Activated CD4-positive, alpha-beta T cell treated with anti-CD3 and anti-CD28 coated beads for 36 hours (primary cell): Measurements from ENCODE around the gene CUTA. TPM values are rescaled to one million over a fixed set of nuclear protein-coding genes. Genes with fewer than 3 reads are reported as not detected.

Experiments
- ATAC-seq: fragments of 200-7000 bp; cut with Tn5 transposase; one replicate; pipeline ENCODE4 v1.10.0; 2021; ENCODE audit warnings: mild to moderate bottlenecking, moderate library complexity
- CTCF ChIA-PET: fragments of 350-600 bp; sonication (Branson Sonifier 250); formaldehyde crosslinking; loops from one replicate; lab custom pipeline; 2021; ENCODE audit warnings: antibody characterized with exemption; lab: Charles Lee
- POLR2A ChIA-PET: fragments of 350-600 bp; sonication (Branson Sonifier 250); formaldehyde crosslinking; loops from one replicate; lab custom pipeline; 2021; ENCODE audit warnings: antibody characterized with exemption, inconsistent platforms; lab: Charles Lee
- DNase-seq: peaks from one replicate; pipeline ENCODE4 v3.0.0-alpha.2; 2020
- H3K27ac Mint-ChIP-seq: one replicate; pipeline ENCODE4 v1.8.0; 2021; ENCODE audit warnings: mixed read lengths
- H3K27me3 Mint-ChIP-seq: one replicate; pipeline ENCODE4 v1.8.0; 2021; ENCODE audit warnings: mixed read lengths
- H3K36me3 Mint-ChIP-seq: one replicate; pipeline ENCODE4 v1.8.0; 2021; ENCODE audit warnings: low read depth, mixed read lengths
- H3K4me1 Mint-ChIP-seq: one replicate; pipeline ENCODE4 v1.8.0; 2021; ENCODE audit warnings: mixed read lengths
- H3K4me3 Mint-ChIP-seq: one replicate; pipeline ENCODE4 v1.8.0; 2021; ENCODE audit warnings: mild to moderate bottlenecking, moderate library complexity, mixed read lengths
- H3K9me3 Mint-ChIP-seq: one replicate; pipeline ENCODE4 v1.8.0; 2021; ENCODE audit warnings: low read depth, mixed read lengths
- intact Hi-C, 2 experiments: fragments of 100-400 bp; cut with DNase I in 1 of 2; cut with micrococcal nuclease in 1 of 2; formaldehyde crosslinking; loops; one replicate each; pipeline versions ENCODE4 v1.14.2 to v1.15.1; 2022 to 2024; cut with DNase I, micrococcal nuclease
- total RNA-seq, 2 experiments: library from RNA; stranded (reverse); gene quantifications; one replicate each; pipeline ENCODE4 v1.2.3, GENCODE V29; 2021

The CUTA gene
- total RNA-seq, 2 experiments from 2014 or later, result 154 to 188 TPM

GRCh38 chr6:33428966-33429749 lies 11.3 kb upstream of the CUTA start:
- ChIA-PET POLR2A (interaction anchor here (0.5 to 0.8 kb wide), 3 partner anchors 11 to 141 kb away, joined by 3 to 5 read pairs (median 3); partner anchors contain the start of gene CUTA), CTCF (interaction anchor here (0.7 to 1.4 kb wide), 11 partner anchors 11 to 792 kb away, joined by 3 to 5 read pairs (median 3); partner anchors contain the start of genes CUTA, ITPR3 and RGL2)
- no peak for DNase-seq
- Mint-ChIP-seq H3K36me3 (peaks cover 20% of the 10 kb centered on the region), H3K4me1 (peaks cover 71% of the 10 kb centered on the region), H3K27ac (peak overlapping the region; percentile 85), H3K27me3 (no peaks in the 10 kb centered on the region), H3K4me3 (peak overlapping the region; percentile 84), H3K9me3 (no peaks in the 10 kb centered on the region)
- intact Hi-C loops, result loop anchor here in 1 of 2 experiments (5.0 kb wide), 1 partner anchor 193 kb away; the partner anchor contains the start of gene ITPR3
- no peak for ATAC-seq

GRCh38 chr6:33428224-33428965 lies 10.5 kb upstream of the CUTA start:
- Mint-ChIP-seq H3K9me3 (no peaks in the 10 kb centered on the region), H3K27me3 (no peaks in the 10 kb centered on the region), H3K27ac (peak overlapping the region; percentile 85), H3K4me1 (peaks cover 74% of the 10 kb centered on the region), H3K4me3 (peak overlapping the region; percentile 84), H3K36me3 (peaks cover 19% of the 10 kb centered on the region)
- ChIA-PET POLR2A (interaction anchor here (0.5 to 0.8 kb wide), 2 partner anchors 10 to 86 kb away, joined by 3 to 5 read pairs; partner anchors contain the start of gene CUTA), CTCF (interaction anchor here (0.7 to 1.4 kb wide), 9 partner anchors 10 to 193 kb away, joined by 3 to 5 read pairs (median 3); partner anchors contain the start of genes CUTA, ITPR3 and RGL2)
- no peak for ATAC-seq
- intact Hi-C loops, result loop anchor here in 1 of 2 experiments (5.0 kb wide), 1 partner anchor 194 kb away; the partner anchor contains the start of gene ITPR3
- peak; percentile 63 for DNase-seq

GRCh38 chr6:33427585-33428223 lies 9.8 kb upstream of the CUTA start:
- H3K9me3 Mint-ChIP-seq, result no peaks in the 10 kb centered on the region
- ChIA-PET POLR2A (no interaction called here), CTCF (no interaction called here)
- ATAC-seq (no peak), DNase-seq (peak; percentile 78)
- peaks cover 15% of the 10 kb centered on the region for H3K36me3 Mint-ChIP-seq
- intact Hi-C loops, result loop anchor here (2.0 to 5.0 kb wide), 4 partner anchors 17 to 195 kb away; partner anchors contain the start of genes ITPR3 (in 1 of the 2), KIFC1 (in 1 of the 2) and PHF1 (in 1 of the 2)
- peak overlapping the region; percentile 90 for H3K27ac Mint-ChIP-seq
- H3K4me1 Mint-ChIP-seq, result peaks cover 70% of the 10 kb centered on the region
- no peaks in the 10 kb centered on the region for H3K27me3 Mint-ChIP-seq
- H3K4me3 Mint-ChIP-seq, result peak overlapping the region; percentile 88

- Mint-ChIP-seq H3K4me3 (peak overlapping the region; percentile 88), H3K36me3 (peaks cover 14% of the 10 kb centered on the region), H3K27me3 (no peaks in the 10 kb centered on the region), H3K9me3 (no peaks in the 10 kb centered on the region), H3K4me1 (peaks cover 63% of the 10 kb centered on the region), H3K27ac (peak overlapping the region; percentile 90)
- POLR2A ChIA-PET, result interaction anchor here (1.5 kb wide), 1 partner anchor 150 kb away, joined by 6 read pairs; the partner anchor contains the start of gene B3GALT4
- peak; percentile 43 for DNase-seq
- CTCF ChIA-PET, result interaction anchor here (0.6 to 1.6 kb wide), 4 partner anchors 13 to 114 kb away, joined by 3 to 11 read pairs (median 4); no protein-coding TSS in a partner anchor
- peak; percentile 20 for ATAC-seq
- intact Hi-C loops, result loop anchor here (1.0 to 5.0 kb wide), 7 partner anchors 9 to 195 kb away; partner anchors contain the start of genes CUTA (in 2 of the 2), KIFC1 (in 2 of the 2), ITPR3 (in 1 of the 2) and PHF1 (in 1 of the 2)
Measured at GRCh38 chr6:33426590-33427511, 8.9 kb upstream of the CUTA start.

GRCh38 chr6:33425668-33426577 lies 8.0 kb upstream of the CUTA start:
- peak; percentile 49 for ATAC-seq
- ChIA-PET POLR2A (interaction anchor here (1.1 to 1.5 kb wide), 3 partner anchors 29 to 149 kb away, joined by 3 to 7 read pairs (median 6); partner anchors contain the start of genes B3GALT4, KIFC1 and ZBTB9), CTCF (interaction anchor here (0.6 to 1.6 kb wide), 5 partner anchors 9 to 113 kb away, joined by 3 to 11 read pairs (median 4); no protein-coding TSS in a partner anchor)
- H3K27me3 Mint-ChIP-seq, result no peaks in the 10 kb centered on the region
- H3K9me3 Mint-ChIP-seq, result no peaks in the 10 kb centered on the region
- DNase-seq, result peak; percentile 93
- H3K27ac Mint-ChIP-seq, result peak overlapping the region; percentile 90
- intact Hi-C loops, result loop anchor here (1.0 to 5.0 kb wide), 8 partner anchors 8 to 196 kb away; partner anchors contain the start of genes CUTA (in 2 of the 2), KIFC1 (in 2 of the 2), ITPR3 (in 1 of the 2) and PHF1 (in 1 of the 2)
- H3K4me3 Mint-ChIP-seq, result peak overlapping the region; percentile 88
- H3K4me1 Mint-ChIP-seq, result peaks cover 65% of the 10 kb centered on the region
- H3K36me3 Mint-ChIP-seq, result peaks cover 14% of the 10 kb centered on the region

GRCh38 chr6:33424855-33425667 lies 7.2 kb upstream of the CUTA start:
- ATAC-seq (no peak), DNase-seq (no peak)
- no peaks in the 10 kb centered on the region for H3K9me3 Mint-ChIP-seq
- H3K27ac Mint-ChIP-seq, result peak overlapping the region; percentile 90
- H3K4me1 Mint-ChIP-seq, result peaks cover 59% of the 10 kb centered on the region
- CTCF ChIA-PET, result interaction anchor here (0.6 to 1.6 kb wide), 6 partner anchors 9 to 155 kb away, joined by 3 to 11 read pairs (median 3); no protein-coding TSS in a partner anchor
- intact Hi-C loops, result loop anchor here in 1 of 2 experiments (1.0 to 5.0 kb wide), 2 partner anchors 15 to 197 kb away; partner anchors contain the start of gene ITPR3
- POLR2A ChIA-PET, result interaction anchor here (0.9 to 1.5 kb wide), 4 partner anchors 30 to 148 kb away, joined by 3 to 7 read pairs (median 4); partner anchors contain the start of genes B3GALT4, KIFC1, ZBTB22 and ZBTB9
- peaks cover 14% of the 10 kb centered on the region for H3K36me3 Mint-ChIP-seq
- H3K4me3 Mint-ChIP-seq, result peak overlapping the region; percentile 88
- no peaks in the 10 kb centered on the region for H3K27me3 Mint-ChIP-seq

GRCh38 chr6:33423777-33424176 lies 5.9 kb upstream of the CUTA start:
- Mint-ChIP-seq H3K9me3 (no peaks in the 10 kb centered on the region), H3K4me3 (peak overlapping the region; percentile 88), H3K27me3 (no peaks in the 10 kb centered on the region), H3K36me3 (peaks cover 14% of the 10 kb centered on the region), H3K4me1 (peaks cover 57% of the 10 kb centered on the region), H3K27ac (no peak overlapping the region)
- ChIA-PET POLR2A (no interaction called here), CTCF (interaction anchor here (0.8 kb wide), 1 partner anchor 132 kb away, joined by 4 read pairs; no protein-coding TSS in a partner anchor)
- DNase-seq, result no peak
- intact Hi-C loops, result no loop called here
- ATAC-seq, result no peak

- Mint-ChIP-seq H3K4me3 (peak overlapping the region; percentile 22), H3K27me3 (no peaks in the 10 kb centered on the region), H3K36me3 (peaks cover 25% of the 10 kb centered on the region), H3K9me3 (no peaks in the 10 kb centered on the region), H3K4me1 (peaks cover 54% of the 10 kb centered on the region), H3K27ac (peak overlapping the region; percentile 14)
- DNase-seq (no peak), ATAC-seq (no peak)
- POLR2A ChIA-PET, result no interaction called here
- CTCF ChIA-PET, result no interaction called here
- intact Hi-C loops, result no loop called here
Measured at GRCh38 chr6:33421344-33421643, 3.4 kb upstream of the CUTA start.
